Measurements from ENCODE around the gene GJB5.

DNA sequence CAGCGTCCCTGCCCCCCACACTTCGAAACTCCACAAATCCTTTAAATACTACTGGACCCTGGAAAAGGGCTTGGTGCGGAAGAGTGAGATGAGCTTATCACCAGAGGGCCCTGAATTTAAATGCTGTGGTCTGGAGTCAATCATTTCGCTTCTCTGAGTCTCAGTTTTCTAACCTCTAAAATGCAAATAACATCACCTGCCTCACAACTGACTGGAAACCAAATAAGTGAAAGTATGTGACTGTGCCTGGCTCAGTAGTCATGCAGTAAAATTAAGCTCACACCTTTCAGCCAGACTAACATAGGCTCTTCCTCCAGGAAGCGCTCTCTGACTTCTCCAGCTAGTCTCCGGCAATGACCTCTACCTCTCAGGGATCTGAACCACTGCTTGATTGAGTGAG, 42.1 kb downstream of the GJB5 start:
- TF ChIP-seq, protein P1, sequence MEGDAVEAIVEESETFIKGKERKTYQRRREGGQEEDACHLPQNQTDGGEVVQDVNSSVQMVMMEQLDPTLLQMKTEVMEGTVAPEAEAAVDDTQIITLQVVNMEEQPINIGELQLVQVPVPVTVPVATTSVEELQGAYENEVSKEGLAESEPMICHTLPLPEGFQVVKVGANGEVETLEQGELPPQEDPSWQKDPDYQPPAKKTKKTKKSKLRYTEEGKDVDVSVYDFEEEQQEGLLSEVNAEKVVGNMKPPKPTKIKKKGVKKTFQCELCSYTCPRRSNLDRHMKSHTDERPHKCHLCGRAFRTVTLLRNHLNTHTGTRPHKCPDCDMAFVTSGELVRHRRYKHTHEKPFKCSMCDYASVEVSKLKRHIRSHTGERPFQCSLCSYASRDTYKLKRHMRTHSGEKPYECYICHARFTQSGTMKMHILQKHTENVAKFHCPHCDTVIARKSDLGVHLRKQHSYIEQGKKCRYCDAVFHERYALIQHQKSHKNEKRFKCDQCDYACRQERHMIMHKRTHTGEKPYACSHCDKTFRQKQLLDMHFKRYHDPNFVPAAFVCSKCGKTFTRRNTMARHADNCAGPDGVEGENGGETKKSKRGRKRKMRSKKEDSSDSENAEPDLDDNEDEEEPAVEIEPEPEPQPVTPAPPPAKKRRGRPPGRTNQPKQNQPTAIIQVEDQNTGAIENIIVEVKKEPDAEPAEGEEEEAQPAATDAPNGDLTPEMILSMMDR (conservative IDR thresholded peaks at IDR 0.05; ENCODE audit: low read length), result no peak
- no peak for TF ChIP-seq EZH2phosphoT487 (IDR thresholded peaks at IDR 0.05; ENCODE audit: borderline replicate concordance)
